HCT116 (cell line): Measurements from ENCODE around the gene TMEM132D. TPM values are rescaled to one million over a fixed set of nuclear protein-coding genes. Genes with fewer than 3 reads are reported as not detected.

Experiments
- ATAC-seq: fragments of 200-7000 bp; cut with Tn5 transposase; 2 replicates; pipeline ENCODE4 v1.9.1; 2020; ENCODE audit warnings: mild to moderate bottlenecking, moderate library complexity
- BruUV-seq: library from RNA; stranded (reverse); fragments of 400-500 nt; replicated peaks from 2 replicates; lab custom pipeline; 2021; lab: Mats Ljungman, UMichigan
- CTCF ChIA-PET: fragments of 300-600 bp; sonication (Branson Sonifier 250); formaldehyde crosslinking; loops from one replicate; lab custom pipeline; 2021; ENCODE audit warnings: antibody characterized with exemption; lab: Charles Lee
- POLR2A ChIA-PET: fragments of 300-600, 350-600 bp; sonication (Branson Sonifier 250); formaldehyde crosslinking; loops from one replicate; lab custom pipeline; 2021; ENCODE audit warnings: antibody characterized with exemption; lab: Charles Lee
- RAD21 ChIA-PET, 2 experiments: fragments of 300-600 bp; sonication (Branson Sonifier 250); formaldehyde crosslinking; loops; one replicate each; lab custom pipeline; 2023; ENCODE audit warnings: low total read pairs in 2 of 2; ENCODE audit not compliant: uncharacterized antibody in 2 of 2, unreplicated experiment in 2 of 2, low non-redundant PET in 1 of 2; lab: Charles Lee
- DNase-seq: peaks from one replicate; pipeline ENCODE4 v3.0.0-alpha.2; 2010; ENCODE audit warnings: low read depth, low spot score
- H2AFZ ChIP-seq: fragments of 200-600 bp; shearing (Covaris generic), sonication (generic); 2 replicates; pipeline ENCODE4 v1.6.1; 2017; ENCODE audit warnings: low read depth, mixed run types, mixed read lengths, antibody characterized with exemption, low read length; ENCODE audit not compliant: poor library complexity, severe bottlenecking
- H3K27ac ChIP-seq: 2 replicates; pipeline ENCODE4 v1.5.1; 2012; ENCODE audit warnings: low read depth, low read length
- H3K27me3 ChIP-seq: fragments of 200-600 bp; sonication (generic); 2 replicates; pipeline ENCODE4 v1.6.1; 2016; ENCODE audit warnings: mixed run types, low read length, mixed read lengths; ENCODE audit not compliant: insufficient read depth
- H3K36me3 ChIP-seq, 2 experiments: fragments of 200-500 bp in 1 of 2; fragments of 200-600 bp in 1 of 2; sonication (Bioruptor generic) in 1 of 2; sonication (generic) in 1 of 2; 2 replicates each; pipeline versions ENCODE4 v1.5.1 to v1.6.1; 2014 to 2016; ENCODE audit warnings: low read length in 2 of 2, inconsistent platforms in 1 of 2, mixed read lengths in 1 of 2, mixed run types in 1 of 2; ENCODE audit not compliant: insufficient read depth in 2 of 2, control insufficient read depth in 1 of 2
- H3K4me1 ChIP-seq, 2 experiments: fragments of 200-600 bp in 1 of 2; sonication (generic) in 1 of 2; 2 replicates each; pipeline versions ENCODE4 v1.5.1 to v1.6.1; 2012 to 2017; ENCODE audit warnings: low read length in 2 of 2, inconsistent platforms in 1 of 2, mild to moderate bottlenecking in 1 of 2, mixed read lengths in 1 of 2, mixed run types in 1 of 2, moderate library complexity in 1 of 2; ENCODE audit not compliant: insufficient read depth in 2 of 2, control insufficient read depth in 1 of 2
- H3K4me2 ChIP-seq: fragments of 200-600 bp; sonication (generic); 2 replicates; pipeline ENCODE4 v1.6.1; 2017; ENCODE audit warnings: mixed run types, low read length, mixed read lengths
- H3K4me3 ChIP-seq, 2 experiments: fragments of 200-600 bp in 1 of 2; sonication (generic) in 1 of 2; replicated peaks in 1 of 2; 2 replicates each; pipeline ENCODE4 v1.5.1; 2011 to 2016; ENCODE audit warnings: low read length in 2 of 2, control low read depth in 1 of 2, low read depth in 1 of 2, mild to moderate bottlenecking in 1 of 2, mixed read lengths in 1 of 2, mixed run types in 1 of 2
- H3K79me2 ChIP-seq: fragments of 200-600 bp; sonication (generic); 2 replicates; pipeline ENCODE4 v1.6.1; 2017; ENCODE audit warnings: mild to moderate bottlenecking, mixed run types, low read length, moderate library complexity, mixed read lengths; ENCODE audit not compliant: insufficient read depth
- H3K9ac ChIP-seq: fragments of 200-600 bp; sonication (generic); 2 replicates; pipeline ENCODE4 v1.6.1; 2016; ENCODE audit warnings: low read length, mixed read lengths
- H3K9me2 ChIP-seq: fragments of 200-600 bp; sonication (generic), shearing (Covaris generic); 2 replicates; pipeline ENCODE4 v1.6.1; 2017; ENCODE audit warnings: mixed run types, mild to moderate bottlenecking, moderate library complexity; ENCODE audit not compliant: insufficient read depth
- H3K9me3 ChIP-seq, 2 experiments: fragments of 200-500 bp in 1 of 2; fragments of 200-600 bp in 1 of 2; sonication (Bioruptor generic) in 1 of 2; sonication (generic) in 1 of 2; 2 replicates each; pipeline ENCODE4 v1.6.1; 2014 to 2017; ENCODE audit warnings: low read length in 2 of 2, mixed read lengths in 2 of 2, inconsistent platforms in 1 of 2, low read depth in 1 of 2, mild to moderate bottlenecking in 1 of 2, mixed run types in 1 of 2, moderate library complexity in 1 of 2; ENCODE audit not compliant: control insufficient read depth in 1 of 2, insufficient read depth in 1 of 2
- H4K20me1 ChIP-seq: fragments of 200-600 bp; sonication (generic), shearing (Covaris generic); 2 replicates; pipeline ENCODE4 v1.6.1; 2017; ENCODE audit warnings: mixed run types, mild to moderate bottlenecking, moderate library complexity; ENCODE audit not compliant: insufficient read depth
- ELF1 ChIP-seq: IDR thresholded peaks from 2 replicates; pipeline ENCODE4 v1.6.1; 2012; ENCODE audit warnings: low read depth, borderline replicate concordance
- EZH2 ChIP-seq: fragments of 200-600 bp; sonication (generic); IDR thresholded peaks from 2 replicates; pipeline ENCODE4 v1.6.1; 2017; ENCODE audit warnings: antibody characterized with exemption, mixed run types
- JUND ChIP-seq: IDR thresholded peaks from 2 replicates; pipeline ENCODE4 v1.6.1; 2012
- intact Hi-C: fragments of 100-400 bp; cut with micrococcal nuclease; formaldehyde crosslinking; loops from 2 replicates; pipeline ENCODE4 v1.10.0; 2022
- total RNA-seq: library from RNA; stranded (reverse); gene quantifications from one replicate; pipeline ENCODE4 v1.2.1, GENCODE V29; 2021; ENCODE audit not compliant: unreplicated experiment
- TF ChIP-seq, protein P1 (sequence below), 3 experiments: fragments of 200-600 bp in 1 of 3; sonication (generic) in 1 of 3; IDR thresholded peaks in 2 of 3; conservative IDR thresholded peaks in 1 of 3; 2 replicates each; pipeline ENCODE4 v1.5.1; 2012 to 2017; ENCODE audit warnings: low read depth in 2 of 3, low read length in 2 of 3, antibody characterized with exemption in 1 of 3, borderline replicate concordance in 1 of 3, control low read depth in 1 of 3, mild to moderate bottlenecking in 1 of 3, mixed read lengths in 1 of 3, mixed run types in 1 of 3, moderate library complexity in 1 of 3; ENCODE audit not compliant: insufficient read depth in 1 of 3
- TF ChIP-seq, protein P2 (sequence below): IDR thresholded peaks from 2 replicates; pipeline ENCODE4 v1.6.1; 2012

Gene TMEM132D
- total RNA-seq, 1 experiment from 2014 or later: not detected

DNA sequence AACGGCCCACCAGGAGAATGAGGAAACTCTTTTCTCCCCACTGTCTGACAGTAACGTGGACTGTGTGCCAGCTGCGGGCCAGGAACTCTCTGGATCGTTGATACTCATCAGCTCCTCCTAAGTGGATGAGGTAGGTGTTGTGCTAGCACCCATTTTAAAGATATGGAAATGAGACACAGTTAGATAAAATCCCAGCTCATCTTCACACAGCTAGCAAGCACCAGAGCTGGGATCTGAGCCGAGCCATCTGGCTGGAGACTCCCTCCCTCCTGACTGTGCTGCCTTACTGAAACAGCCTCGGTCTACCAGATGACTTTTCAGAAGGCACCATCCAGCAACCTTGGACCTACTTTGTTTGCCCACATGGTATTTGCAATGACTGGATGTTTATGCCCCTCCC is 49.2 kb downstream of the TMEM132D start:
- ATAC-seq: no peak
- no peak overlapping the region for H3K4me2 ChIP-seq
- H3K9me2 ChIP-seq: no peaks in the 10 kb centered on the region
- intact Hi-C loops: no loop called here
- RAD21 ChIA-PET: no interaction called here
- H3K27me3 ChIP-seq: no peaks in the 10 kb centered on the region
- no peaks in the 10 kb centered on the region for H3K36me3 ChIP-seq
- TF ChIP-seq, protein P1, sequence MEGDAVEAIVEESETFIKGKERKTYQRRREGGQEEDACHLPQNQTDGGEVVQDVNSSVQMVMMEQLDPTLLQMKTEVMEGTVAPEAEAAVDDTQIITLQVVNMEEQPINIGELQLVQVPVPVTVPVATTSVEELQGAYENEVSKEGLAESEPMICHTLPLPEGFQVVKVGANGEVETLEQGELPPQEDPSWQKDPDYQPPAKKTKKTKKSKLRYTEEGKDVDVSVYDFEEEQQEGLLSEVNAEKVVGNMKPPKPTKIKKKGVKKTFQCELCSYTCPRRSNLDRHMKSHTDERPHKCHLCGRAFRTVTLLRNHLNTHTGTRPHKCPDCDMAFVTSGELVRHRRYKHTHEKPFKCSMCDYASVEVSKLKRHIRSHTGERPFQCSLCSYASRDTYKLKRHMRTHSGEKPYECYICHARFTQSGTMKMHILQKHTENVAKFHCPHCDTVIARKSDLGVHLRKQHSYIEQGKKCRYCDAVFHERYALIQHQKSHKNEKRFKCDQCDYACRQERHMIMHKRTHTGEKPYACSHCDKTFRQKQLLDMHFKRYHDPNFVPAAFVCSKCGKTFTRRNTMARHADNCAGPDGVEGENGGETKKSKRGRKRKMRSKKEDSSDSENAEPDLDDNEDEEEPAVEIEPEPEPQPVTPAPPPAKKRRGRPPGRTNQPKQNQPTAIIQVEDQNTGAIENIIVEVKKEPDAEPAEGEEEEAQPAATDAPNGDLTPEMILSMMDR (IDR thresholded peaks at IDR 0.05 in 2 of 3, conservative IDR thresholded peaks at IDR 0.05 in 1 of 3; ENCODE audit: borderline replicate concordance in 1 of 3, insufficient read depth in 1 of 3, low read depth in 2 of 3, low read length in 2 of 3): no peak
- no peak for TF ChIP-seq JUND
- TF ChIP-seq, all 23 proteins: peak for 0
- Histone ChIP-seq H3K27ac (no peak overlapping the region), H2AFZ (no peak overlapping the region), H3K9me3 (peaks cover 0 to 10% of the 10 kb centered on the region in 2 experiments; a peak in 2 of 4 replicates), H4K20me1 (no peaks in the 10 kb centered on the region), H3K9ac (no peak overlapping the region), H3K4me3 (no peak overlapping the region), H3K4me1 (no peaks in the 10 kb centered on the region), H3K79me2 (no peaks in the 10 kb centered on the region)
- ChIA-PET POLR2A (no interaction called here), CTCF (no interaction called here)
- DNase-seq: no peak
- BruUV-seq: no TSS peak

DNA sequence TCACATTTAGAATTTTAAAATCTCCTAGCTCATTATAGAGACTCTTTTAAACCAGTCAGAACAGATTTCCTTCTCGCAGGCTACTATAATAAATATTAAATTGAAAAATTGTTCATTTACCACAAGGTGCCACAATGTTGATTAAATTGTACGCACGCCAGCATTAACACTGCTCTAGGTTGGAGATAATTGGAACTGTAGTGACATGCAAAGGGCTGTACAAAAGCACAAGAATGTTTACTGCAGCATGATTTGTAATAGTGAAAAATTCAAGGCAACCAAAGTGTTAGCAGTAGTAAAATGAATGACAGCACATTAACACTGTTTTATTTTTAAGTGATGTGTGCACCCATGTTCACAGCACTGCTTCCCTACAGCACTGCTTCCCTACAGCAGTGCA is 52.5 kb downstream of the TMEM132D start:
- no TSS peak for BruUV-seq
- Histone ChIP-seq H3K27me3 (no peaks in the 10 kb centered on the region), H3K4me3 (no peak overlapping the region), H3K9me2 (no peaks in the 10 kb centered on the region), H3K27ac (no peak overlapping the region), H2AFZ (no peak overlapping the region), H3K9me3 (peaks cover 6 to 14% of the 10 kb centered on the region in 2 experiments; a peak in 2 of 4 replicates), H3K9ac (no peak overlapping the region), H3K4me2 (no peak overlapping the region), H3K4me1 (no peaks in the 10 kb centered on the region), H4K20me1 (no peaks in the 10 kb centered on the region), H3K36me3 (no peaks in the 10 kb centered on the region), H3K79me2 (no peaks in the 10 kb centered on the region)
- CTCF ChIA-PET: no interaction called here
- TF ChIP-seq ELF1: no peak
- TF ChIP-seq, protein P2, sequence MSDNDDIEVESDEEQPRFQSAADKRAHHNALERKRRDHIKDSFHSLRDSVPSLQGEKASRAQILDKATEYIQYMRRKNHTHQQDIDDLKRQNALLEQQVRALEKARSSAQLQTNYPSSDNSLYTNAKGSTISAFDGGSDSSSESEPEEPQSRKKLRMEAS: no peak
- TF ChIP-seq EZH2: no peak
- no peak for DNase-seq
- ATAC-seq: no peak
- POLR2A ChIA-PET: no interaction called here
- RAD21 ChIA-PET: no interaction called here
- intact Hi-C loops: no loop called here
